Suprapubic skin (tissue), 4 donors: ENCODE results near the gene CDH4.

Experiments used
- EP300 ChIP-seq: sonication (generic); formaldehyde crosslinking; IDR thresholded peaks from one replicate; pipeline ENCODE4 v1.6.1; 2017; ENCODE audit warnings: antibody characterized with exemption
- POLR2A ChIP-seq, 2 donors: fragments of 450-650 bp; IDR thresholded peaks; one replicate each; pipeline ENCODE4 v1.6.1; 2017; ENCODE audit warnings: antibody characterized with exemption in 2 of 2, mild to moderate bottlenecking in 2 of 2, moderate library complexity in 2 of 2
- POLR2AphosphoS5 ChIP-seq, 3 donors: sonication (generic); formaldehyde crosslinking; IDR thresholded peaks; one replicate each; pipeline ENCODE4 v1.6.1; 2017; ENCODE audit warnings: antibody characterized with exemption in 3 of 3
- TF ChIP-seq, protein P1 (sequence below), 2 donors: fragments of 200-600 bp in 1 of 2; fragments of 450-650 bp in 1 of 2; sonication (generic) in 1 of 2; IDR thresholded peaks; one replicate each; pipeline ENCODE4 v1.5.1; 2016 to 2019; ENCODE audit warnings: antibody characterized with exemption in 2 of 2, mild to moderate bottlenecking in 1 of 2, moderate library complexity in 1 of 2

DNA sequence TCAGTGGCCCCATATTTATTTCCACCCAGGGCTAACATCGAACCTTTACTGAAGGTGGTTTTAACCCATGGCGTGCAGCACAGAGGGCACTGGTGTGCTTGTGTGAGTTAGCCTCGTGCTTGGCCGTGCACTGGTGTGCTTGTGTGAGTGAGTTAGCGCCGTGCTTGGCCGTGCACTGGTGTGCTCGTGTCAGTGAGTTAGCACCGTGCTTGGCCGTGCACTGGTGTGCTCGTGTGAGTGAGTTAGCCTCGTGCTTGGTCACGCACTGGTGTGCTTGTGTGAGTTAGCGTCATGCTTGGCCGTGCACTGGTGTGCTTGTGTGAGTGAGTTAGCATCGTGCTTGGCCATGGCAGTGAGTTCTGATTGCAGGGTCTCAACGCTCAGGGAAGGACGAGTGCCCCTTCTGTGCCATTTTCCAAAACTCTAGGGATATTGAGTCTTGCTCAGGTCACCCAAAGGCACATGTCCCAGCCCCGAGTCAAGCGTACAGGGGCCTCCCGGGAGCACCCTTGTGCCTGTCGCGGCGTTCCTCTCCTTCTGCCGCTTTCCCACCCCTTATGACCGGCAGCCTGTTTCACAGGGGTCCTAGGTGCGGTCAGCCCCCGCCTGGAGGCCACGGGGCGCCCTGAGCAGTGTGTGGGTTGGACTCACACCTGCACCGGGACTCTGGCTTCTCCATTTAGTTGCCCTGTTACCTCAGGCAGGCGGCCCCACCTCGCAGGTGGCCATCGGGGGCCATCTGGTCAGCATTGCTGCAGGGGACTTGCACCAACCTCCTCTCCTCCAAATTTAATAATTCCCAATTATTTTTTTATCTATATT is 399.1 kb downstream of the CDH4 start:
- TF ChIP-seq, protein P1, sequence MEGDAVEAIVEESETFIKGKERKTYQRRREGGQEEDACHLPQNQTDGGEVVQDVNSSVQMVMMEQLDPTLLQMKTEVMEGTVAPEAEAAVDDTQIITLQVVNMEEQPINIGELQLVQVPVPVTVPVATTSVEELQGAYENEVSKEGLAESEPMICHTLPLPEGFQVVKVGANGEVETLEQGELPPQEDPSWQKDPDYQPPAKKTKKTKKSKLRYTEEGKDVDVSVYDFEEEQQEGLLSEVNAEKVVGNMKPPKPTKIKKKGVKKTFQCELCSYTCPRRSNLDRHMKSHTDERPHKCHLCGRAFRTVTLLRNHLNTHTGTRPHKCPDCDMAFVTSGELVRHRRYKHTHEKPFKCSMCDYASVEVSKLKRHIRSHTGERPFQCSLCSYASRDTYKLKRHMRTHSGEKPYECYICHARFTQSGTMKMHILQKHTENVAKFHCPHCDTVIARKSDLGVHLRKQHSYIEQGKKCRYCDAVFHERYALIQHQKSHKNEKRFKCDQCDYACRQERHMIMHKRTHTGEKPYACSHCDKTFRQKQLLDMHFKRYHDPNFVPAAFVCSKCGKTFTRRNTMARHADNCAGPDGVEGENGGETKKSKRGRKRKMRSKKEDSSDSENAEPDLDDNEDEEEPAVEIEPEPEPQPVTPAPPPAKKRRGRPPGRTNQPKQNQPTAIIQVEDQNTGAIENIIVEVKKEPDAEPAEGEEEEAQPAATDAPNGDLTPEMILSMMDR (IDR thresholded peaks at IDR 0.05): no peak
- TF ChIP-seq POLR2A (IDR thresholded peaks at IDR 0.05) (no peak), EP300 (no peak), POLR2AphosphoS5 (IDR thresholded peaks at IDR 0.05) (no peak)
